Calu3 (cell line): Measurements from ENCODE around the gene FARS2. TPM values are rescaled to one million over a fixed set of nuclear protein-coding genes. Genes with fewer than 3 reads are reported as not detected.

Experiments
- BruUV-seq: library from RNA; stranded (reverse); fragments of 400-500 nt; replicated peaks from 2 replicates; lab custom pipeline; 2021; lab: Mats Ljungman, UMichigan
- CTCF ChIA-PET: fragments of 300-600 bp; sonication (Branson Sonifier 250); formaldehyde crosslinking; loops from one replicate; lab custom pipeline; 2022; ENCODE audit warnings: antibody characterized with exemption; lab: Charles Lee
- DNase-seq: peaks from one replicate; pipeline ENCODE4 v3.0.0; 2022
- H3K27ac Mint-ChIP-seq: one replicate; pipeline ENCODE4 v1.8.0; 2022; ENCODE audit warnings: mixed read lengths; ENCODE audit not compliant: unreplicated experiment
- H3K27me3 Mint-ChIP-seq: one replicate; pipeline ENCODE4 v1.8.0; 2022; ENCODE audit warnings: mixed read lengths; ENCODE audit not compliant: unreplicated experiment
- H3K36me3 Mint-ChIP-seq: one replicate; pipeline ENCODE4 v1.8.0; 2022; ENCODE audit warnings: mild to moderate bottlenecking, moderate library complexity, mixed read lengths; ENCODE audit not compliant: insufficient read depth, unreplicated experiment
- H3K4me1 Mint-ChIP-seq: one replicate; pipeline ENCODE4 v1.8.0; 2022; ENCODE audit warnings: mild to moderate bottlenecking, low read depth, mixed read lengths; ENCODE audit not compliant: unreplicated experiment
- H3K4me3 Mint-ChIP-seq: one replicate; pipeline ENCODE4 v1.8.0; 2022; ENCODE audit warnings: mild to moderate bottlenecking, low read depth, moderate library complexity, mixed read lengths; ENCODE audit not compliant: unreplicated experiment
- H3K9me3 Mint-ChIP-seq: one replicate; pipeline ENCODE4 v1.8.0; 2022; ENCODE audit warnings: low read depth, mixed read lengths; ENCODE audit not compliant: unreplicated experiment
- CTCF ChIP-seq: fragments of 200-600 bp; IDR thresholded peaks from one replicate; pipeline ENCODE4 v1.8.0; 2022; ENCODE audit warnings: antibody characterized with exemption; ENCODE audit not compliant: unreplicated experiment
- intact Hi-C: fragments of 100-400 bp; cut with micrococcal nuclease; formaldehyde crosslinking; loops from one replicate; pipeline ENCODE4 v1.10.0; 2022; ENCODE audit not compliant: unreplicated experiment
- total RNA-seq: library from RNA; stranded (reverse); gene quantifications from 2 replicates; pipeline ENCODE4 v1.2.3, GENCODE V29; 2022

Gene FARS2
- total RNA-seq, 1 experiment from 2014 or later, result 13.4 TPM

DNA sequence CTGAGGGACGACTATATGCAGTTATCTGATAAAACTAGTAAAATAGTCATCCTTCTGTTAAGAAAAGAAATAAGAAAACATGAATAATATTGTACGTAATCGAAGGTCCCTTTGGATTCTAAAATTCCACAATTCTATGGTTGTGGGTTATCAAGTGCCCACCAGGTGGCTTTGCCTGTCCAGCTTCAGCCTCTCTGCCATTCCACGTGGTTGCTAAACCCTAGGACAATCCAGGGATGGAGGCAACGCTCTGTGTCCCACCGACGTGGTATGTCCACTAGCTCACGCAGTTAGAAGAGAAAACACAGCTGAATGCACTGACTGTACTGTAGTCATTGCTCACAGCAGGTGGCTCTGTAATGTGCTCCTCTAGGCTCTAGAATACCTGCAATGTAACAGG, 349.3 kb downstream of the FARS2 start:
- H3K4me3 Mint-ChIP-seq, result no peak overlapping the region
- intact Hi-C loops, result no loop called here
- H3K9me3 Mint-ChIP-seq, result no peaks in the 10 kb centered on the region
- no peak for TF ChIP-seq CTCF
- no peak for DNase-seq
- no peak overlapping the region for H3K27ac Mint-ChIP-seq
- no peaks in the 10 kb centered on the region for H3K36me3 Mint-ChIP-seq
- no peaks in the 10 kb centered on the region for H3K27me3 Mint-ChIP-seq
- BruUV-seq, result no TSS peak
- CTCF ChIA-PET, result no interaction called here
- H3K4me1 Mint-ChIP-seq, result no peaks in the 10 kb centered on the region

GRCh38 chr6:5617179-5617578, 355.9 kb downstream of the FARS2 start:
- intact Hi-C loops, result no loop called here
- Mint-ChIP-seq H3K27me3 (no peaks in the 10 kb centered on the region), H3K27ac (no peak overlapping the region), H3K9me3 (no peaks in the 10 kb centered on the region), H3K4me1 (no peaks in the 10 kb centered on the region), H3K36me3 (no peaks in the 10 kb centered on the region), H3K4me3 (no peak overlapping the region)
- BruUV-seq, result no TSS peak
- CTCF ChIA-PET, result no interaction called here
- no peak for DNase-seq
- no peak for TF ChIP-seq CTCF

DNA sequence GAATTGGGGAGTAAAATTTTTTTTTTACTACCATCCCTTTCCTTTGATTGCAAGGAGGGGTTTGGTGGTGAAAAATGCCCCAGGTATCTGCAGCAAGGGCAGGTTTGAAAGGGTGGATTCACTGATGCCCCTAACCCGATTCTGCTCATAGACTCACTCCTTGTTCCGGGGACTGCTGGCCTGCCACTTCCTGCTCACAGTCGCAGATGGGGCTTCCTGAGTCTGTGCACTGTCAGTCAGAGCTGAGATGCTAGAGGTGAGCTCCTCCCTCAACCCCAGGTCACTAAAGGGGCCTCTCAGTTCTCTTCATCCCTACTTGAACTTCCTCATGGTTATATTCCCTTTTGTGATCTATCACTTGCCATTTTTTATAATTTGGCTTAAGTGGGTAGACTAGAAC, 357.9 kb downstream of the FARS2 start:
- TF ChIP-seq CTCF, result no peak
- intact Hi-C loops, result no loop called here
- H3K36me3 Mint-ChIP-seq, result no peaks in the 10 kb centered on the region
- no peaks in the 10 kb centered on the region for H3K9me3 Mint-ChIP-seq
- BruUV-seq, result no TSS peak
- no peak overlapping the region for H3K4me3 Mint-ChIP-seq
- CTCF ChIA-PET, result no interaction called here
- no peaks in the 10 kb centered on the region for H3K4me1 Mint-ChIP-seq
- H3K27ac Mint-ChIP-seq, result no peak overlapping the region
- no peak for DNase-seq
- H3K27me3 Mint-ChIP-seq, result no peaks in the 10 kb centered on the region

- BruUV-seq, result no TSS peak
- H3K4me3 Mint-ChIP-seq, result no peak overlapping the region
- TF ChIP-seq CTCF, result no peak
- H3K4me1 Mint-ChIP-seq, result no peaks in the 10 kb centered on the region
- DNase-seq, result no peak
- CTCF ChIA-PET, result no interaction called here
- H3K36me3 Mint-ChIP-seq, result no peaks in the 10 kb centered on the region
- no peaks in the 10 kb centered on the region for H3K27me3 Mint-ChIP-seq
- H3K9me3 Mint-ChIP-seq, result no peaks in the 10 kb centered on the region
- intact Hi-C loops, result no loop called here
- H3K27ac Mint-ChIP-seq, result no peak overlapping the region
Observed at GRCh38 chr6:5622276-5623005, 361.1 kb downstream of the FARS2 start.
